VCaP (cell line): ENCODE results near the gene ARFGAP3.

Experiments used
- H3K27ac ChIP-seq: fragments of 450-650 bp; 2 replicates; pipeline ENCODE4 v1.5.1; 2017
- CTCF ChIP-seq: fragments of 450-650 bp; conservative IDR thresholded peaks from 2 replicates; pipeline ENCODE4 v1.5.1; 2017; ENCODE audit warnings: mild to moderate bottlenecking, moderate library complexity

Gene ARFGAP3

GRCh38 chr22:42869888-42870480, 12.9 kb upstream of the ARFGAP3 start:
- no peak for TF ChIP-seq CTCF
- H3K27ac ChIP-seq: no peak overlapping the region

DNA sequence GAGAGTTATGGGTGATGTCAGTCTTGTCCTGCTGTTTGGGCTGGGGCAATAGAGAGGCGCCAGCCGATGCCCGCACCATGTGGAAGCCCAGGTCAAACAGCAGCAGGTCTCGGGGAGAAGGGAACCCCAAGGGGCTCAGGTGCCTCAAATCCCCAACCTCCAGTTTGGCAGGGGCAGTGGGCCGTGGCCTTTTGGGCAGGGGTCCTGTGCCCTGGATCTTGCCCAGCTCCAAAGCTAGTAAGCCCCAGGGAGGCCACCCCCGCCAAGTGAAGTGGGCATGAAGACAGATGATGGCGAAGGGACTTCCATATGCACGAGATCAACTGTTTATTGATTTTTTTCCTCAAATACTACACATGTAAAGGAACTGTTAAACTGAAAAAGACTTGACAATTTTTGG, 12.4 kb upstream of the ARFGAP3 start:
- TF ChIP-seq CTCF: no peak
- peak overlapping the region; percentile 58 for H3K27ac ChIP-seq

- H3K27ac ChIP-seq: peak overlapping the region; percentile 58
- TF ChIP-seq CTCF: no peak
Observed at GRCh38 chr22:42868751-42869251, 11.7 kb upstream of the ARFGAP3 start.

GRCh38 chr22:42866100-42866499, 9.0 kb upstream of the ARFGAP3 start:
- no peak for TF ChIP-seq CTCF
- H3K27ac ChIP-seq: no peak overlapping the region

DNA sequence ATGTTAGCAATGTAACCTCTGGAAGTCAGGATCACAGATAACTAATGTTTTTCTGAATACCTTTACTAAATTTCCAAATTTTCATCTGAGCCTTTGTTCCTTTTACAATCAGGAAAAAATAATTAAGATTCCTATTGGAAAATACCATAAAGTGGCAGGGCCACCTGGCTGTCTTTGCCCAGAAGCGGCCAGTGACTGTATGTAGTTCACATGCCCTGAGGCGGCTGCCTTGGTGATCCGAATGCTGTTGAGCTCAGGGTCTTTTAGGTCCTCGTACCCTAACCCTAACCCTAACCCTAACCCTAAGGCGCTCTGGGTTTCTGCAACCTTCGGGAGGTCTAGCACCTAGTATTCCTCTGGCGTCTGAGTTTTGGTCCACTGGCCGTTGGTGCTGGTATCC, 8.5 kb upstream of the ARFGAP3 start:
- no peak overlapping the region for H3K27ac ChIP-seq
- TF ChIP-seq CTCF: no peak

- H3K27ac ChIP-seq: no peak overlapping the region
- no peak for TF ChIP-seq CTCF
Observed at GRCh38 chr22:42863349-42863961, 6.4 kb upstream of the ARFGAP3 start.

DNA sequence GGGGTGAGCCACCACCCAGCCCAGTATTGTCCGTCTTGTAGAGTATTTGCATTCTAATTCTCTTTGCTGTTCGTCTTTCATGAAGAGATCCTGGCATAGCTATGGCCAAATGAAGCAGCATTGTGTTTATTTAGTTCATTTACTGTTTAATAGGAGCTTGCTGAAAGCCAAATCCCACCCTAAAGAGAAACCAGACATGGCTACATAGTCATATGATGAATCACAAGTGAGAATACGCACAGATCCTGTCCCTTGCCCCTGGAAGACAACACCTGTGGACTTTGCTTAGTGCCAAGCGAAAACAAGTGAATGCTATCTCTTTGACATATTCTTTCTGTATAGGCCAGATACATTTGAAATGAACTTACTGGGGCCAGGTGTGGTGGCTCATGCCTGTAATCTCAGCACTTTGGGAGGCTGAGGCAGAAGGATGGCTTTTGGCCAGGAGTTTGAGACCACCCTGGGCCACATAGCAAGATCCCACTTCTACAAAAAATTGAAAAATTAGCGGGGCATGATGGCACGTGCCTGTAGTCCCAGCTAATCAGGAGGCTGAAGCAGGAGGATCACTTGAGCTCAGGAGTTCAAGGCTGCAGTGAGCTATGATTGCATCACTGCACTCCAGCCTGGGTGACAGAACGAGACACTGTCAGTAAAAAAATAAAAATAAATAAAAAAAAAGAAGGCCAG, 5.1 kb upstream of the ARFGAP3 start:
- no peak overlapping the region for H3K27ac ChIP-seq
- TF ChIP-seq CTCF: no peak
